ENCODE data around the gene SLC25A47. TPM values are rescaled to one million over a fixed set of nuclear protein-coding genes. Genes with fewer than 3 reads are reported as not detected.
A peak's percentile ranks its signal among the peaks of the same experiment; 100 is the strongest.

The SLC25A47 gene
- total and polyA plus RNA-seq, 2 experiments from 2014 or later = 1.8 TPM

DNA sequence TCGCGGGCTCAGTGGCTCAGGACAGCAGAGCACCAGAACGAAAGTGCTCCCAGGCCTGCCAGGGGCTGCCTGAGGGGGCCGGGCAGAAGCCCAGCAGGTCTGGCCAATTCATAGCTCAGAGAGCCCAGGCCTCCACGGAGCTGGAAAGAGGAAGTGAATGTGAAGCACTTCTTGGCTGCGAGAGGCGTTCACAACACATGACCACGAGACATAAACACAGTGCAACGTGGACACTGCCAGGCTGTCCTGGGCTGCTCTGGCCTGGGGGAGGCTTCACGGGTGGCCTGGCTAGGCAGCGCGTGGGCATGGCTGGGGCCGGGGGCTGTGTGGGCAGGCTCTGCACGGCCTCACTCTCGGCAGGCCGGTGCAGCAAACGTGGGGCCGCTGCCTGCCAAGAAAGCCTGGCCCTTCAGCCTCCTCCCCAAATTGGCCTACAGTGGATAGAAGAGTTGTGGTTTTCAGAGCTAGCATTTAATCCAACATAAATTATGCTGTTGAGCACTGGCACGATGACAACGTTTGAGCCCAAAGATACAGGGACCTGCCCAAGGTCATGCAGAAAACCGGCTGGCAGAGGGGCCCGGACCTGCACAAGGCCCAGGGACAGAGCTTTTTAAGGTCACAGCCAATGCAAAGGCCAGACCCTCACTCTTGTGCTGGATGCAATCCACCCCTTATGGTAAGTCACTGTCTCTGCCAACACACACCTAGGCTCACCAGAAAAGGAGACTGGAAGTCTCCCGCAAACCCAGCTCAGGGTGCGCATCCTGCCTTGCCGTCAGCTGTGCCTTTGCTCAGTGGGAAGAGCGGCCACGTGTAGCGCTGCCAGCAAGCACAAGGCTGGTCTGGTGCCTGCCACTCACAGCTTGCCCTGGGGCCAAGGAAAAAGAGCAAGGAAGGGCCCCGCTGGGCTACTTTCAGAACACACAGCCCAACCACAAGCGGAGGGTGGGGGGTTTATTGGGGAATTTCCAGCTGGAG is 25.5 kb upstream of the SLC25A47 start:
- TF ChIP-seq, protein P1, sequence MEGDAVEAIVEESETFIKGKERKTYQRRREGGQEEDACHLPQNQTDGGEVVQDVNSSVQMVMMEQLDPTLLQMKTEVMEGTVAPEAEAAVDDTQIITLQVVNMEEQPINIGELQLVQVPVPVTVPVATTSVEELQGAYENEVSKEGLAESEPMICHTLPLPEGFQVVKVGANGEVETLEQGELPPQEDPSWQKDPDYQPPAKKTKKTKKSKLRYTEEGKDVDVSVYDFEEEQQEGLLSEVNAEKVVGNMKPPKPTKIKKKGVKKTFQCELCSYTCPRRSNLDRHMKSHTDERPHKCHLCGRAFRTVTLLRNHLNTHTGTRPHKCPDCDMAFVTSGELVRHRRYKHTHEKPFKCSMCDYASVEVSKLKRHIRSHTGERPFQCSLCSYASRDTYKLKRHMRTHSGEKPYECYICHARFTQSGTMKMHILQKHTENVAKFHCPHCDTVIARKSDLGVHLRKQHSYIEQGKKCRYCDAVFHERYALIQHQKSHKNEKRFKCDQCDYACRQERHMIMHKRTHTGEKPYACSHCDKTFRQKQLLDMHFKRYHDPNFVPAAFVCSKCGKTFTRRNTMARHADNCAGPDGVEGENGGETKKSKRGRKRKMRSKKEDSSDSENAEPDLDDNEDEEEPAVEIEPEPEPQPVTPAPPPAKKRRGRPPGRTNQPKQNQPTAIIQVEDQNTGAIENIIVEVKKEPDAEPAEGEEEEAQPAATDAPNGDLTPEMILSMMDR (IDR thresholded peaks at IDR 0.05; ENCODE audit: poor library complexity) = no peak
- TF ChIP-seq EZH2 (IDR thresholded peaks at IDR 0.05; ENCODE audit: borderline replicate concordance) (no peak), EZH2phosphoT487 (IDR thresholded peaks at IDR 0.05; ENCODE audit: low read depth, severe bottlenecking, unreplicated experiment) (no peak)
- Histone ChIP-seq H3K9me2 (replicated peaks; ENCODE audit: insufficient read depth) (no peaks in the 10 kb centered on the region), H3K4me3 (no peak overlapping the region), H2AFZ (no peak overlapping the region), H3K79me2 (peaks cover 39% of the 10 kb centered on the region), H3K27me3 (no peaks in the 10 kb centered on the region), H3K4me2 (no peak overlapping the region), H3K27ac (peak overlapping the region; percentile 66), H4K20me1 (ENCODE audit: insufficient read depth, poor library complexity, severe bottlenecking) (no peaks in the 10 kb centered on the region), H3K9me3 (ENCODE audit: low read depth) (no peaks in the 10 kb centered on the region), H3K36me3 (replicated peaks; ENCODE audit: insufficient read depth, low read depth) (no peaks in the 10 kb centered on the region), H3K4me1 (ENCODE audit: insufficient read depth) (peaks cover 7% of the 10 kb centered on the region)
- whole genome bisulfite sequencing (ENCODE audit: low lambda C conversion rate, missing lambda C conversion rate) = 76% methylated on average over 30 of the region's 30 CpGs
- DNase-seq (ENCODE audit: low spot score) = peak; percentile 36

GRCh38 chr14:100298551-100299237 is 24.4 kb upstream of the SLC25A47 start:
- Histone ChIP-seq H3K4me2 (no peak overlapping the region), H3K9me3 (ENCODE audit: low read depth) (no peaks in the 10 kb centered on the region), H2AFZ (no peak overlapping the region), H3K27ac (no peak overlapping the region), H3K27me3 (no peaks in the 10 kb centered on the region), H4K20me1 (ENCODE audit: insufficient read depth, poor library complexity, severe bottlenecking) (no peaks in the 10 kb centered on the region), H3K4me1 (ENCODE audit: insufficient read depth) (peaks cover 7% of the 10 kb centered on the region), H3K36me3 (replicated peaks; ENCODE audit: insufficient read depth, low read depth) (no peaks in the 10 kb centered on the region), H3K9me2 (replicated peaks; ENCODE audit: insufficient read depth) (no peaks in the 10 kb centered on the region), H3K4me3 (no peak overlapping the region), H3K79me2 (peaks cover 50% of the 10 kb centered on the region)
- DNase-seq (ENCODE audit: low spot score) = no peak
- no peak for TF ChIP-seq EZH2 (IDR thresholded peaks at IDR 0.05; ENCODE audit: borderline replicate concordance)
- TF ChIP-seq, protein P1 (IDR thresholded peaks at IDR 0.05; ENCODE audit: poor library complexity) = no peak
- no peak for TF ChIP-seq EZH2phosphoT487 (IDR thresholded peaks at IDR 0.05; ENCODE audit: low read depth, severe bottlenecking, unreplicated experiment)
- WGBS (ENCODE audit: low lambda C conversion rate, missing lambda C conversion rate) = 95% methylated on average over 14 of the region's 14 CpGs

- no peak for DNase-seq (ENCODE audit: low spot score)
- TF ChIP-seq, protein P1 (IDR thresholded peaks at IDR 0.05; ENCODE audit: poor library complexity) = no peak
- no peak for TF ChIP-seq EZH2phosphoT487 (IDR thresholded peaks at IDR 0.05; ENCODE audit: low read depth, severe bottlenecking, unreplicated experiment)
- TF ChIP-seq EZH2 (IDR thresholded peaks at IDR 0.05; ENCODE audit: borderline replicate concordance) = no peak
- no peak overlapping the region for H2AFZ ChIP-seq
- no peaks in the 10 kb centered on the region for H3K9me2 ChIP-seq (replicated peaks; ENCODE audit: insufficient read depth)
- no peaks in the 10 kb centered on the region for H3K9me3 ChIP-seq (ENCODE audit: low read depth)
- H3K36me3 ChIP-seq (replicated peaks; ENCODE audit: insufficient read depth, low read depth) = no peaks in the 10 kb centered on the region
- H3K27ac ChIP-seq = no peak overlapping the region
- peaks cover 7% of the 10 kb centered on the region for H3K4me1 ChIP-seq (ENCODE audit: insufficient read depth)
- peaks cover 55% of the 10 kb centered on the region for H3K79me2 ChIP-seq
- no peaks in the 10 kb centered on the region for H3K27me3 ChIP-seq
- no peak overlapping the region for H3K4me2 ChIP-seq
- no peak overlapping the region for H3K4me3 ChIP-seq
- H4K20me1 ChIP-seq (ENCODE audit: insufficient read depth, poor library complexity, severe bottlenecking) = peaks cover 2% of the 10 kb centered on the region
- 97% methylated on average over 6 of the region's 6 CpGs for WGBS (ENCODE audit: low lambda C conversion rate, missing lambda C conversion rate)
Observed at GRCh38 chr14:100299238-100299560, 23.9 kb upstream of the SLC25A47 start.

All from hepatocyte (in vitro differentiated cells).